ENCODE results near the gene MIDN.

The MIDN gene

GRCh38 chr19:1266916-1267476 lies 18.6 kb downstream of the MIDN start (continued):
- TF ChIP-seq ZNF518A (tag by site-specific recombination; conservative IDR thresholded peaks at IDR 0.05; ENCODE audit: low read depth) (no peak), ZNF658 (tag by site-specific recombination; IDR thresholded peaks at IDR 0.05) (no peak), ZNF488 (tag by site-specific recombination; IDR thresholded peaks at IDR 0.05) (no peak), ZNF311 (tag by site-specific recombination; IDR thresholded peaks at IDR 0.05; ENCODE audit: borderline replicate concordance) (no peak), PRDM1 (tag by site-specific recombination; IDR thresholded peaks at IDR 0.05) (no peak), SCRT2 (tag by site-specific recombination; IDR thresholded peaks at IDR 0.05) (peak; percentile 72; the same call in 1 of the 2 replicates), BCL11A (tag by site-specific recombination; IDR thresholded peaks at IDR 0.05; ENCODE audit: low read depth) (no peak), HOXD13 (CRISPR knock-in tag; IDR thresholded peaks at IDR 0.05; ENCODE audit: borderline replicate concordance) (no peak), ZSCAN18 (tag by site-specific recombination; IDR thresholded peaks at IDR 0.05) (no peak), MYNN (tag by site-specific recombination; IDR thresholded peaks at IDR 0.05; ENCODE audit: borderline replicate concordance) (no peak), ZNF391 (tag by site-specific recombination; IDR thresholded peaks at IDR 0.05; ENCODE audit: borderline replicate concordance, low read depth) (no peak), ZNF747 (tag by site-specific recombination; IDR thresholded peaks at IDR 0.05) (no peak), ZNF366 (tag by site-specific recombination; conservative IDR thresholded peaks at IDR 0.05) (0 out of 2 replicates have a peak, but pooled peaks have one; percentile 23), ZBTB21 (tag by site-specific recombination; IDR thresholded peaks at IDR 0.05) (no peak), ZNF530 (tag by site-specific recombination; IDR thresholded peaks at IDR 0.05; ENCODE audit: low read depth) (no peak), ZNF48 (tag by site-specific recombination; IDR thresholded peaks at IDR 0.05) (no peak), ZNF140 (tag by site-specific recombination; IDR thresholded peaks at IDR 0.05) (no peak), GLI2 (tag by site-specific recombination; IDR thresholded peaks at IDR 0.05; ENCODE audit: borderline replicate concordance, low read depth) (no peak), ZBTB7A (tag by site-specific recombination; IDR thresholded peaks at IDR 0.05; ENCODE audit: low read depth) (peak; percentile 85), ZEB2 (tag by site-specific recombination; IDR thresholded peaks at IDR 0.05) (peak; percentile 97), ZFP41 (tag by site-specific recombination; IDR thresholded peaks at IDR 0.05; ENCODE audit: borderline replicate concordance) (no peak), ZNF221 (tag by site-specific recombination; IDR thresholded peaks at IDR 0.05; ENCODE audit: borderline replicate concordance) (no peak), ZNF184 (tag by site-specific recombination; IDR thresholded peaks at IDR 0.05) (0 out of 2 replicates have a peak, but pooled peaks have one; percentile 33), ZXDB (tag by site-specific recombination; IDR thresholded peaks at IDR 0.05) (no peak), ZNF529 (tag by site-specific recombination; IDR thresholded peaks at IDR 0.05; ENCODE audit: insufficient replicate concordance) (no peak), ZNF426 (tag by site-specific recombination; IDR thresholded peaks at IDR 0.05) (no peak), ZNF223 (tag by site-specific recombination; IDR thresholded peaks at IDR 0.05) (no peak)
- TF ChIP-seq, protein P1, sequence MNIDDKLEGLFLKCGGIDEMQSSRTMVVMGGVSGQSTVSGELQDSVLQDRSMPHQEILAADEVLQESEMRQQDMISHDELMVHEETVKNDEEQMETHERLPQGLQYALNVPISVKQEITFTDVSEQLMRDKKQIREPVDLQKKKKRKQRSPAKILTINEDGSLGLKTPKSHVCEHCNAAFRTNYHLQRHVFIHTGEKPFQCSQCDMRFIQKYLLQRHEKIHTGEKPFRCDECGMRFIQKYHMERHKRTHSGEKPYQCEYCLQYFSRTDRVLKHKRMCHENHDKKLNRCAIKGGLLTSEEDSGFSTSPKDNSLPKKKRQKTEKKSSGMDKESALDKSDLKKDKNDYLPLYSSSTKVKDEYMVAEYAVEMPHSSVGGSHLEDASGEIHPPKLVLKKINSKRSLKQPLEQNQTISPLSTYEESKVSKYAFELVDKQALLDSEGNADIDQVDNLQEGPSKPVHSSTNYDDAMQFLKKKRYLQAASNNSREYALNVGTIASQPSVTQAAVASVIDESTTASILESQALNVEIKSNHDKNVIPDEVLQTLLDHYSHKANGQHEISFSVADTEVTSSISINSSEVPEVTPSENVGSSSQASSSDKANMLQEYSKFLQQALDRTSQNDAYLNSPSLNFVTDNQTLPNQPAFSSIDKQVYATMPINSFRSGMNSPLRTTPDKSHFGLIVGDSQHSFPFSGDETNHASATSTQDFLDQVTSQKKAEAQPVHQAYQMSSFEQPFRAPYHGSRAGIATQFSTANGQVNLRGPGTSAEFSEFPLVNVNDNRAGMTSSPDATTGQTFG (tag by site-specific recombination; IDR thresholded peaks at IDR 0.05; ENCODE audit: borderline replicate concordance) = no peak
- TF ChIP-seq, protein P2, sequence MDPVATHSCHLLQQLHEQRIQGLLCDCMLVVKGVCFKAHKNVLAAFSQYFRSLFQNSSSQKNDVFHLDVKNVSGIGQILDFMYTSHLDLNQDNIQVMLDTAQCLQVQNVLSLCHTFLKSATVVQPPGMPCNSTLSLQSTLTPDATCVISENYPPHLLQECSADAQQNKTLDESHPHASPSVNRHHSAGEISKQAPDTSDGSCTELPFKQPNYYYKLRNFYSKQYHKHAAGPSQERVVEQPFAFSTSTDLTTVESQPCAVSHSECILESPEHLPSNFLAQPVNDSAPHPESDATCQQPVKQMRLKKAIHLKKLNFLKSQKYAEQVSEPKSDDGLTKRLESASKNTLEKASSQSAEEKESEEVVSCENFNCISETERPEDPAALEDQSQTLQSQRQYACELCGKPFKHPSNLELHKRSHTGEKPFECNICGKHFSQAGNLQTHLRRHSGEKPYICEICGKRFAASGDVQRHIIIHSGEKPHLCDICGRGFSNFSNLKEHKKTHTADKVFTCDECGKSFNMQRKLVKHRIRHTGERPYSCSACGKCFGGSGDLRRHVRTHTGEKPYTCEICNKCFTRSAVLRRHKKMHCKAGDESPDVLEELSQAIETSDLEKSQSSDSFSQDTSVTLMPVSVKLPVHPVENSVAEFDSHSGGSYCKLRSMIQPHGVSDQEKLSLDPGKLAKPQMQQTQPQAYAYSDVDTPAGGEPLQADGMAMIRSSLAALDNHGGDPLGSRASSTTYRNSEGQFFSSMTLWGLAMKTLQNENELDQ (tag by site-specific recombination; IDR thresholded peaks at IDR 0.05; ENCODE audit: low read depth) = no peak
